ENCODE results near the gene DEFB124.
"Not testable (repeated sequence)": the region's sequence is repeated elsewhere in the genome, so short reads cannot be mapped to it uniquely, and the experiment has no call there.

The DEFB124 gene

DNA sequence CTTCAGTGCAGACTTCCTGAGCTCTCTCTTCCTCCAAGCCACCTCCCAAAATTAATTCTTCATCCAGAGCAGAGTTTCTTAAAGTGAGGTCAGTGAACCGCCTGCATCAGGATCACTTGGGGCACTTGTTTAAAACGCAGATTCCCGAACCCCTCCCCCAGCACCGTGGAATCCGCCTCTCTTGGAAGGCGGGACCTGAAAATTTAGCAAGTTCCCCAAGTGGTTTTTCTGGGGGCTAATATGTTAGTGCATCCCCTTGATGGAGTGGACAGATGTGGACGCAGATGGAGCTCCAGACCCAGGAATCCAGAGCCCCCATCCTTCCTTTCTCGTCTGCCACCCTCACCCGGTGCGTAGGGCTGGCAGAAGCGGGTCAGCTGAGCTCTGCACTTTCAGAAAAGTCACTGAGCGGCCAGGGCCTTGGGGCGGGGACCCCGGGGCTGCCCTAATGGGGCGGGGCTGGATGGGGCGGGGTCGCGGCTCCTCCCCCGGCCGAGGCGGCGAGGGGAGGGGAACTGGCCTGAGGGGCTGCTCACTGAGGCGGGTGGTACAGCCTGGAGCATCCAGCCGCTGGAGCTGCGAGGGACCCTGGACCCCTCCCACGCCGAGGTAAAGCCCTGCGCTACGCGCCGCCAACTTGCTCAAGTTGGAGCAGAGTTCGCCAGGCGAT, at the start of gene DEFB124, which contains the start of gene REM1:
Gene DEFB124, minus strand, starts transcription at position 370 of the 670 bp plus-strand sequence. CDS start 2,114 bp downstream, outside the sequence.
Gene REM1, plus strand, starts transcription at position 531 of the 670 bp plus-strand sequence. CDS start 1,158 bp downstream, outside the sequence.
- no peak for DNase-seq

GRCh38 chr20:31523361-31524283, 48.7 kb upstream of the DEFB124 start:
- no peak for DNase-seq

GRCh38 chr20:31522731-31523130, 47.8 kb upstream of the DEFB124 start:
- no peak for DNase-seq

DNA sequence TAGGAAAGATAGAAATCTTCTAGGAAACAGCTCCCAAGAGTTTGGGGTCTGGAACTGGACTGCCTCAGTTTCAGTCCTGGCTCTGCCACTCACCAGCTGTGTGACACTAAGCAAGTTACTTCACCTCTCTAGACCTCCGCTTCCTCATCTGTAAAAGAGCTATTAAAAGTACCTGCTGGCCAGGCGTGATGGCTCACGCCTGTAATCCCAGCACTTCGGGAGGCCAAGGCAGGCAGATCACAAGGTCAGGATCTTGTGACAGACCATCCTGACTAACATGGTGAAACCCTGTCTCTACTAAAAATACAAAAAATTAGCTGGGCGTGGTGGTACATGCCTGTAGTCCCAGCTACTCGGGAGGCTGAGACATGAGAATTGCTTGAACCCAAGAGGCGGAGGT, 46.3 kb upstream of the DEFB124 start:
- DNase-seq, result not testable (repeated sequence)

DNA sequence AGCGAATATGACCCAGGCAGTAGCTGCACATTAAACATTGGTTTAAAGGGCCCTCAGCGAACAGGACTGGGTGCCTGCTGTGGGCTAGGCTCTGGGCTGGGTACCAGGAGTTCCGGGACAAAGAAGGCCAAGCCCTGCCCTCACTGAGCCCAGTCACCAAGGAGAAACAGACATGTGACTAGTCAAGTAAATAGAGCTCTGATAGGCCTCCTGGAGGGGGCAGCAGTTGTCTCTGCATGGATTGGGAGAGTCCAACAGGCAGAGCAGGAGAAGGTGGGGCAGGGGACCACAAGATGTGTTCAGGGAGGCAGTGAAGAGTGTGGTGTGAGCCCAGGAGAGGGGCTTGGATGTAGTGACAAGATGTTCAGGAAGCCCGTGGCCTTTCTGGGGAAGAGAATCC, 42.4 kb upstream of the DEFB124 start:
- DNase-seq, result no peak

- DNase-seq, result peak; percentile 49
Measured at GRCh38 chr20:31516651-31517050, 41.7 kb upstream of the DEFB124 start.

DNA sequence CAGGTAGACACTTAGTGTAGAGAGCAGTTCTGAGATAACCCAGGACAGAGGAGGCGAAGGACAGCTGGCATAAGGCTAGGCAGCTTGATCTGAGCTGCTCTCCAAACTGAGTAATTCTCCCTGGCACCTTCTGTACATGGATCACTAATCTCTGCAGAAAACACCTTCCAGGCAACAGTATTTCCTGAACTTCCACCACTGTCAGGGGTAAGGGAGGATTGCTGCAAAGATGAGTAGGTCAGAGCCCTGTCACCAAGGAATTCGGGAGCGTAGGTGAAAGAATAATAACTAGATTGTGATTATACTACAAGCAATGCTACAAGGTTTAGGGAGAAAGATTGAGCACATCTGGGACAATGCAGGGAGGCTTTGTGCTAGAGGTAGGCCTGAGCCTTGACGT, 41.2 kb upstream of the DEFB124 start:
- DNase-seq, result no peak

- peak; percentile 61 for DNase-seq
Measured at GRCh38 chr20:31515775-31516107, 40.8 kb upstream of the DEFB124 start.

GRCh38 chr20:31515072-31515774, 40.3 kb upstream of the DEFB124 start:
- no peak for DNase-seq

DNA sequence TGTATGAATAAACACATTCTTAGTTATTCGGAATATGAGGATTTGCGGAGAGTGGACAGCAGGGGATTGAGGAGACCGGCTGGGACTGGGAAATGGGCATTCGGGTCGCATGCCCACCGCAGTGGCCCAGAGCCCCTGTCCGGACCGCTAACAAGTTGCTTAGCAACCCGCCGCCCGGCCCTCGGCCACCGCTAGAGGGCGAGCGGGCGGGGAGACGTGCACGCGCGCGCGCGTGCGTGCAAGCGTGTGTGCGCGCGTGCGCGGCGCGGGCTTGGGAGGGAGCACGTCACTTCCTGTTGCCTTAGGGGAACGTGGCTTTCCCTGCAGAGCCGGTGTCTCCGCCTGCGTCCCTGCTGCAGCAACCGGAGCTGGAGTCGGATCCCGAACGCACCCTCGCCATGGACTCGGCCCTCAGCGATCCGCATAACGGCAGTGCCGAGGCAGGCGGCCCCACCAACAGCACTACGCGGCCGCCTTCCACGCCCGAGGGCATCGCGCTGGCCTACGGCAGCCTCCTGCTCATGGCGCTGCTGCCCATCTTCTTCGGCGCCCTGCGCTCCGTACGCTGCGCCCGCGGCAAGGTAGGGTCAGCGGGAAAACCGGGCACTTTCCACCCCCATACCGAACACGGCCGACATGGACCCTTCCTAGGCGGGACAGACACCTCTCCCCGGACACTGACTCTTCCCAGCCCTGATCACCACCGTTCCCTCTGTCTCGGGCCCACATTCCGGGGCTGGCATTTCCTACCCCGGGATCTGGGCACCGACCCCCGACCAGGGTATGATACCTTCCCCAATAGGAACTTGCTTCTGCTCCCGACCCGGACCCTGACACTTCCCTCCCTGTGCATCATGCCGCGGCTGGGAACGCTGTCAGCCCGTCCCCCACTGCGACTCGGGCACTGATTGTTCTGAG, 39.5 kb upstream of the DEFB124 start, which contains the start of gene HM13:
Gene HM13, plus strand, starts transcription at position 289 of the 918 bp plus-strand sequence. Its CDS starts 110 bp downstream, at position 399.
- DNase-seq, result peak; percentile 95

DNA sequence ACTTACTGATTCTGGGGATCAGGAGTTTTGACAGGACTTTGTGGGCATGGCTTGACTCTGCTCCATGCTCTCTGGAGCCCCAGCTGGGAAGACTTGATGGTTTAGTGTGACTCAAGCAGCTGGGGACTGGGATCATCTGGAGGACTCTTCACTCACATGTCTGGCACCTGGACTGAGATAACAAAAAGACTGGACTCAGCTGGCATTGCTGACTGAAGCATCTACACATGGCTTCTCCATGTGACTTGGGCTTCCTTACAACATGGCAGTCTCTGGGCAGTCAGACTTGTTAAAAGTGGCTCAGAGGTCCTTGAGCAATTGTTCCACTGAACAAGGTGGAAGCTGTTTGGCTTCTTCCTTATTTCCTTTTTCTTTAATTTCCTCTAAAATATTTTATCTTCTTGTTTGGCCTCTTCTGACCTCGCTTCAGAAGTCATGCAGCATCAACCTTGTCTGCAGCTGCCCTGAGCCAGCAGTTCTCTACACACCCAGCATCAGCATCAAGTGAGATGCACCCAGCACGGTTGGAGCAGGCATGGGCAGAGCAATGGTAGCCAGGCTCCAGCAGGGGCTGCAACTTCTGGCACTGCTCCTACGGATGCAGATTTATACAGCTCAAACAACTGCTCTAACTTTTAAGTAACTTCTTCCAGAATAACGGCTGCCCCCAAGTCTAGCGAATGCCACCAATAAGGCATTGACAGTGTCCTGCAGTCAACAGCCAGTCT, 33.8 kb upstream of the DEFB124 start:
- no peak for DNase-seq

DNA sequence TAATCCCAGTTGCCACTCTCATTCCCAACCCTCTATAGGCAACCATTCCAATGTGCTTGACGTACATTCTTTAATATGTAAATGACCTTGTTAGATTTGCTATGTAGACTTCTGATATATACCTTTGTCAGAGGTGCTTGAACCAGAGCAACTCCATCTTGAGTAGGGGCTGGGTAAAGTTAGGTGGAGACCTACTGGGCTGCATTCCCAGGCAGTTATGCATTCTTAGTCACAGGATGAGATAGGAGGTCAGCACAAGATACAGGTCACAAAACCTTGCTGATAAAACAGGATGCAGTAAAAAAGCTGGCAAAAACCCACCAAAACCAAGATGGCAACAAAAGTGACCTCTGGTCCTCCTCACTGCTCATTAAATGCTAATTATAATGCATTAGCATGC, 31.0 kb upstream of the DEFB124 start:
- no peak for DNase-seq

DNA sequence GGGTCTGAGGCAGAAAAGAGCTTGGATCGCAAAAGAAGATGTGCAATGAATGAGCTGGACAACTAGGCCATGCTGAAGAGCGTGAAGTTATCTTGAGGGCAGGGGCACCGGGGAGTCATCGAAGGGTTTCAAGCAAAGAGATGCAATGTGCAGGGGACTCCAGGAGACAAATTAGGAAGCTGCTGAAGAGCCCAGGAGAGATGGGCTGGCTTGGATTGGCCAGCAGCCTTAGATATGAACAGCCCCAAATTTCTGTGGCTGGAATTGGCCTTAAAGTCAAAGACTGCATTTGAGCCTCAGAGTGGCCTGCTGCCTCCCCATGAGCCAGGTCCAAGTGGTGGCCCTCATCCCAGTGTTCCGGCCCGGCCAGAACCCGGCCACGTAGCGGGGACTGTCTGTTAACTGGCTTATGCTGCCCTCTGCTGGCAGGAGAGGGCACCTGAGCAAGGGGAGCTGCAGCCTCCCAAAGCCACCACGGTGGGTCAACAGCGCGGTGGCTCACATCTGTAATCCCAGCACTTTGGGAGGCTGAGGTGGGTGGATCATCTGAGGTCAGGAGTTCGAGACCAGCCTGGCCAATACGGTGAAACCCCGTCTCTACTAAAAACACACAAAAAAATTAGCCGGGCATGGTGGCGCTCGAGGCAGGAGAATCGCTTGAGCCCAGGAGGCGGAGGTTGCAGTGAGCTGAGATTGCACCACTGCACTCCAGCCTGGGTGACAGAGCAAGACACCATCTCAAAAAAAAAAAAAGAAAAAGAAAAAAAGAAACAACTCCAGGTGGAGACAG, 28.2 kb upstream of the DEFB124 start:
- DNase-seq, result peak; percentile 87

DNA sequence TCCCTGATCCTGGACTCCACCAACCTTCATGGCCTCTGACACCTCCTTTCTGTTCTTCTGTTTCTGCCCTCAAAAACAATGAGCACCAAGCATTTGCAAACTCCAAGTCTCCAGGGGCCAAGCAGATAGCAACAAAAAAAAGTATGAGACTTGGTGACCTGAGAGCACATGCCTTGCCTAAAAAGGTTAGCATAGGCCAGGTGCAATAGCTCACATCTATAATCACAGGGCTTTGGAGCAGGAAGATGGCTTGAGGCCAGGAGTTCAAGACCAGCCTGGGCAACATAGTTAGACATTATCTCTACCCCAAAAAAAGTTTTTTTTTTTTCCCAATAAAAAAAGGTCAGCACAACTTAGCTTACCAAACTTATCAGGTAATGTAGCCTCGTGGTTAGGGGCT, 25.6 kb upstream of the DEFB124 start:
- no peak for DNase-seq

- DNase-seq, result no peak
Measured at GRCh38 chr20:31497838-31498540, 23.1 kb upstream of the DEFB124 start.

GRCh38 chr20:31496761-31497295, 21.9 kb upstream of the DEFB124 start:
- DNase-seq, result no peak

DNA sequence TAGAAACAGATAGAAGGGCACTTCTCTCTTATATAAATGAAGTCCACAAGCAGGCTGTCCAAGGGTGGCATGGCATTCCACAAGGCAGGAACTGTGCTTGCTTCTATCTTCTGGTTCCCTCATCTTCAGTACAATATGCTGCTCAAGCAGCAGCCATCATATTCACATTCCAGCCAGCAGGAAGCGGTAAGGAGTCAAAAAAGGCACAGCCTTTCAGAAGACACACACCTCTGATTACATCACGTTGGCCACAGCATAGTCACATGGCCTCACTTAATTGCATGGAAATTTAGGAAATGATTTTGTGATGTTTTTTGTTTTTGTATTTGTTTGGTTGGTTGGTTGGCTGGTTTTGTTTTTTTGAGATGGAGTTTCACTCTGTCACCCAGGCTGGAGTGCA, 19.2 kb upstream of the DEFB124 start:
- DNase-seq, result no peak

DNA sequence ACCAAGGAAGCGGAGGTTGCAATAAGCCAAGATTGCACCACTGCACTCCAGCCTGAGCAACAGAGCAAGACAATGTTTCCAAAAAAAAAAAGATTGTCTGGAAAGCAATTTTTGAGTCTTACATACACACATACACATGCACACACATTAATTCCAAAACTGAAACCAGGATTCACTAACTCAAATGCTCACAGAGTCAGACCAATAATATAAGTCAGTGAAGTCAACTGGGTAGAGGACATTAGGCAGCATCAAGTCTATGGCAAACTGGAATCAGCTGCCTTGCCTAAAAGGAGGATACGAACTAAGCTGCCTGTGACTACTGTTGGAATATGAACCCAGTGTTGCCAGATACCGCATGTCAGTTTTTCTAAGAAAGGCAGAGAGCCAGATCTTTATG, 15.8 kb upstream of the DEFB124 start:
- no peak for DNase-seq

DNA sequence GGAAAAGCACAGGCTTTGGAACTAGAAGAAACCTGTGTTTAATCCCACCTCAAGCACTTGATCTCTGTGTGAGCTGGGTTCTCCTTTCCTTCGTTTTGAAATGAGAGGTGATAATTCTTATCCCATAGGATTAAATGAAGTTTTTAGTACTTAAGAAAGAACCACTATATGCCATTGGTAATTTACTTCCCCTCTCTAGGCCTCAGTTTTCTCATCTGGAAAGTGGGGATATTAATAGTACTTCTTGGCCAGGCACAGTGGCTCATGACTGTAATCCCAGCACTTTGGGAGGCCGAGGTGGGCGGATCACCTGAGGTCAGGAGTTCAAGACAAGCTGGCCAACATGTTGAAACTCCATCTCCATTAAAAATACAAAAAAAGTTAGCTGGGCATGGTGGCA, 14.2 kb upstream of the DEFB124 start:
- no peak for DNase-seq

- no peak for DNase-seq
Measured at GRCh38 chr20:31488115-31488514, 13.2 kb upstream of the DEFB124 start.
